WI38 (cell line): Measurements from ENCODE around the gene STUM.

Experiments
- H3K4me3 ChIP-seq: 2 replicates; pipeline ENCODE4 v1.5.1; 2011; ENCODE audit warnings: low read depth, mild to moderate bottlenecking, control low read depth, low read length
- TF ChIP-seq, protein P1 (sequence below): IDR thresholded peaks from 2 replicates; pipeline ENCODE4 v1.5.1; 2012; ENCODE audit warnings: low read depth, mild to moderate bottlenecking, control low read depth, low read length

STUM gene

DNA sequence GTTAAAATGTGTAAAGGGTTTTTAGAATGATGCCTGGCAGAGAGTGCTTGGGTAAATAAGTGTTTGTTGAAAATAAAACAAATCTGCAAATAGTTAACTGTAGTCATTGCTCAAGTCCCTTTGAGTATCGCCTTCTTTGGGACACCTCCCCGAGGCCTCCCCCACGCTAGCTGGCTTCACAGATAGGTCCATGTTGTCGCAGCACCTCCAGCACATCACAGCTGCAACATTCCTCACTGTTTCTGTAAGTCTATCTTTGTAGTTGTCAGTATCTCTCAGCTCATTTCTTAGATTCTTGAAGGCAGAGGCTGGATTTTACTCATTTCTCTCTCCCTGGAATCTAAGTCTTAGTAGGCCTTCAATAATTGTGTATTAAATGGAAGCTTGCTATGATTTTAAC is 1.6 kb upstream of the STUM start:
- TF ChIP-seq, protein P1, sequence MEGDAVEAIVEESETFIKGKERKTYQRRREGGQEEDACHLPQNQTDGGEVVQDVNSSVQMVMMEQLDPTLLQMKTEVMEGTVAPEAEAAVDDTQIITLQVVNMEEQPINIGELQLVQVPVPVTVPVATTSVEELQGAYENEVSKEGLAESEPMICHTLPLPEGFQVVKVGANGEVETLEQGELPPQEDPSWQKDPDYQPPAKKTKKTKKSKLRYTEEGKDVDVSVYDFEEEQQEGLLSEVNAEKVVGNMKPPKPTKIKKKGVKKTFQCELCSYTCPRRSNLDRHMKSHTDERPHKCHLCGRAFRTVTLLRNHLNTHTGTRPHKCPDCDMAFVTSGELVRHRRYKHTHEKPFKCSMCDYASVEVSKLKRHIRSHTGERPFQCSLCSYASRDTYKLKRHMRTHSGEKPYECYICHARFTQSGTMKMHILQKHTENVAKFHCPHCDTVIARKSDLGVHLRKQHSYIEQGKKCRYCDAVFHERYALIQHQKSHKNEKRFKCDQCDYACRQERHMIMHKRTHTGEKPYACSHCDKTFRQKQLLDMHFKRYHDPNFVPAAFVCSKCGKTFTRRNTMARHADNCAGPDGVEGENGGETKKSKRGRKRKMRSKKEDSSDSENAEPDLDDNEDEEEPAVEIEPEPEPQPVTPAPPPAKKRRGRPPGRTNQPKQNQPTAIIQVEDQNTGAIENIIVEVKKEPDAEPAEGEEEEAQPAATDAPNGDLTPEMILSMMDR = no peak
- no peak overlapping the region for H3K4me3 ChIP-seq

DNA sequence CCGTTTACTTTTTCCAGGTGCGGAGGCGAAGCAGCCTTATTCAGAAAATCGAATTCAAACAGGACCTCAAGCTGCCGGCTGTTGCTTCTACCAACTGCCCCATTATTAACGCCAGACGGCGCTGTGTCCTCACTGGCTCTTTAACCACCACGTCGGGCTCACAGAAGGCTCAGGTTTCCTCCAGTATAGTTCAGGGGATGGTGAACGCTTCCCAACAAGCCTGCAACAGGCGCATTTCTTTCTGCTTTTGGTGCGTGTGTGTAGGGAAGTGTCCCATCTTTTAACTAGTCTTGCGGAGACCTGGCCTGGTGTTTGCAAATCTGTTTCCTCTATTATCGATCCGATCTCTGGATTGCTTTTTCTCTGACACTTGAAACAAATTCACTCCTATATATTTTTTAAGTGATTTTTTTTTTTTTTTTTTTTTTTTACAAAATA is 791 bp upstream of the STUM start:
- no peak overlapping the region for H3K4me3 ChIP-seq
- TF ChIP-seq, protein P1 = peak; percentile 99

- TF ChIP-seq, protein P1 = no peak
- H3K4me3 ChIP-seq = no peak overlapping the region
Measured at GRCh38 chr1:226549094-226549936, 751 bp downstream of the STUM start.

GRCh38 chr1:226549937-226550671 is 1.5 kb downstream of the STUM start:
- TF ChIP-seq, protein P1 = no peak
- H3K4me3 ChIP-seq = no peak overlapping the region

DNA sequence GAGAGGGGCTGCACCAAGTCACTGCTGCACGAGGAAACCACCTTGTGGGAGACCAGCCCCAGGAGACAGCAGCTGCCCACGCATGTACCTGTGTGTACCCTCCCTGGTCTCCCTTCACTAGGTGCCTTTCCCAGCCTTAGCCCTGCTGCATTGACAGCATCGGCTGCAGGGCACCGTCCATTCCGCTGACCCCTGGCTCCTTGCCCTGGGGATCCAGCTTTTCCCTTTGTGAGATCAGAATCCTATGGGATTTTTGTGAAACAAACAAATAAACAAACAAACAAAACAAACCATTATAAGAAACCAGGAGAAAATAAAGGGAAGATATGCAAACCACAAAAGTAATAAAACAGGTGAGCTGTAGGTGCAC is 2.1 kb downstream of the STUM start:
- no peak overlapping the region for H3K4me3 ChIP-seq
- TF ChIP-seq, protein P1 = no peak

DNA sequence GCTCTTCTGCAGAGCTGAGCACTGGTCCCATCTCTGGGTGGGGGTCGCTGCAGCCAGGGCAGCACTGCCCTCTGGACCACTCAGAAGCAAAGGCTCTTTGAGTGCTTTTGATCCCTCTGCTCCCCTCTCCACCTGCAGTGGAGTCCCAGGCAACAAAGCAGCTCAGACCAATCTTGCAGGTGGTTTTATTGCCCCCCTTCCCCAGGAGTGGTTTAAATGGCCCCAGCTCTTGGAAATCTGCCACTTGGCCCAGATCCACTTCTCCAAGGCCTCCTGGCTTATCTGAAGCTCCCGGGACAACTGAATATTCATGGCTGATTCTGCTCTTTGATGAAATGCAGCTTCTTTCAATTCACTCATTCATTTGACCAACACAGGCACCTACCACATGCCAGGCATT is 2.7 kb downstream of the STUM start:
- TF ChIP-seq, protein P1 = no peak

DNA sequence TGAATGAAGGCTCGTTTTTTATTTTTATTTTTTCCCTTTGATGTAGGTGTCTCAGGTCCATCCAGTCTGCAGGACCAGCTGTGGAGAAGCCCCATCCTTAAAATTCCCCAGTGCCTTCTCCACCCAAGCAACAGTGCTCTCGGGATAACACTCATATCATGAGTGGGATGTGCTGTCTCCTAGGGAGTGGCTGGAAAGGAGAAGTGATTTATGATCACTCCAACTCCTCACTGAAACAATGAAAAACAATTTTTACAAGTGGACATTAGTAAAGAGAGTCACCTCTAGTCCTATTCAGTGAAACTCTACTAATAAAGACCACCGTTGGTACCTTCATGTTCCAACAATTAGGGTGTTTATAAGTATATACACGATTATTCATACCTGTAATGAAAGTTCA is 3.5 kb downstream of the STUM start:
- TF ChIP-seq, protein P1 = no peak
- H3K4me3 ChIP-seq = no peak overlapping the region

More for the DNA sequence above, 2.7 kb downstream of the STUM start:
- no peak overlapping the region for H3K4me3 ChIP-seq
